C1 segment of cervical spinal cord (tissue), 14 donors: Measurements from ENCODE around the gene LMAN2L.

Experiments used
- DNase-seq, 14 donors: peaks; one replicate each; lab custom pipeline; 2025; lab: John Stamatoyannopoulos, UW

LMAN2L gene

GRCh38 chr2:96656540-96656939 is 83.3 kb downstream of the LMAN2L start:
- DNase-seq: no peak
